H1 (cell line): Measurements from ENCODE around the gene SYNGR4. TPM values are rescaled to one million over a fixed set of nuclear protein-coding genes. Genes with fewer than 3 reads are reported as not detected.
A peak's percentile ranks its signal among the peaks of the same experiment; 100 is the strongest.

ENCODE experiments used
- CTCF ChIA-PET: fragments of 300-600 bp; sonication (Branson Sonifier 250); formaldehyde crosslinking; loops from one replicate; lab custom pipeline; 2021; ENCODE audit not compliant: partially characterized antibody; lab: Charles Lee
- POLR2A ChIA-PET: fragments of 300-600 bp; sonication (Branson Sonifier 250); formaldehyde crosslinking; loops from one replicate; lab custom pipeline; 2021; ENCODE audit warnings: inconsistent platforms; ENCODE audit not compliant: partially characterized antibody; lab: Charles Lee
- DNase-seq, 2 experiments: peaks; one replicate each; pipeline versions ENCODE4 v3.0.0 to v3.0.0-alpha.2; 2010 to 2022; ENCODE audit warnings: low spot score in 2 of 2, low read depth in 1 of 2, mixed read lengths in 1 of 2
- FAIRE-seq: peaks from 2 replicates; lab custom pipeline; 2011; peaks lifted over from hg19 to GRCh38; lab: Jason Lieb, UNC
- H2AFZ ChIP-seq: 2 replicates; pipeline ENCODE4 v1.8.1; 2012; ENCODE audit warnings: low read length, inconsistent platforms
- H2AK5ac ChIP-seq: 2 replicates; pipeline ENCODE4 v1.6.1; 2013; ENCODE audit warnings: low read depth, low read length
- H2BK120ac ChIP-seq: replicated peaks from 2 replicates; pipeline ENCODE3; 2013; ENCODE audit warnings: low read depth, low read length, inconsistent platforms
- H2BK12ac ChIP-seq: 2 replicates; pipeline ENCODE4 v1.6.1; 2013; ENCODE audit warnings: low read depth, low read length
- H2BK15ac ChIP-seq: 2 replicates; pipeline ENCODE4 v1.6.1; 2013; ENCODE audit warnings: low read length
- H2BK20ac ChIP-seq: 2 replicates; pipeline ENCODE4 v1.6.1; 2013; ENCODE audit warnings: low read length
- H2BK5ac ChIP-seq: 2 replicates; pipeline ENCODE4 v1.6.1; 2013; ENCODE audit warnings: low read depth, low read length
- H3K14ac ChIP-seq: 2 replicates; pipeline ENCODE4 v1.6.1; 2013; ENCODE audit warnings: inconsistent platforms; ENCODE audit not compliant: insufficient read length
- H3K18ac ChIP-seq: 2 replicates; pipeline ENCODE4 v1.6.1; 2013; ENCODE audit warnings: low read length; ENCODE audit errors: extremely low read depth
- H3K23ac ChIP-seq: 2 replicates; pipeline ENCODE4 v1.6.1; 2013; ENCODE audit warnings: inconsistent platforms; ENCODE audit not compliant: insufficient read length
- H3K23me2 ChIP-seq: 2 replicates; pipeline ENCODE4 v1.6.1; 2013; ENCODE audit warnings: low read depth, low read length
- H3K27ac ChIP-seq: 2 replicates; pipeline ENCODE4 v1.6.1; 2011; ENCODE audit warnings: low read depth, low read length, inconsistent platforms
- H3K27me3 ChIP-seq, 4 experiments: replicated peaks in 1 of 4; 1 replicate in 1 of 4; 2 replicates in 3 of 4; pipeline versions ENCODE4 v1.6.1 to v1.8.1; 2011 to 2013; ENCODE audit warnings: low read length in 3 of 4, mild to moderate bottlenecking in 3 of 4, inconsistent platforms in 2 of 4, mixed read lengths in 2 of 4, moderate library complexity in 1 of 4; ENCODE audit not compliant: control insufficient read depth in 3 of 4, insufficient read depth in 3 of 4; ENCODE audit errors: extremely low read depth in 1 of 4
- H3K36me3 ChIP-seq, 4 experiments: 2 replicates each; pipeline versions ENCODE4 v1.6.1 to v1.8.1; 2011 to 2013; ENCODE audit warnings: mild to moderate bottlenecking in 4 of 4, low read length in 3 of 4, moderate library complexity in 2 of 4, control low read depth in 1 of 4, inconsistent platforms in 1 of 4; ENCODE audit not compliant: insufficient read depth in 4 of 4, control insufficient read depth in 2 of 4
- H3K4ac ChIP-seq: replicated peaks from 2 replicates; pipeline ENCODE3; 2013; ENCODE audit warnings: low read length, low read depth, mixed read lengths, inconsistent platforms; ENCODE audit not compliant: insufficient read length
- H3K4me1 ChIP-seq, 4 experiments: replicated peaks in 1 of 4; 1 replicate in 1 of 4; 2 replicates in 3 of 4; pipeline versions ENCODE4 v1.6.1 to v1.8.1; 2011 to 2013; ENCODE audit warnings: low read length in 3 of 4, inconsistent platforms in 2 of 4, mixed read lengths in 1 of 4; ENCODE audit not compliant: insufficient read depth in 4 of 4, control insufficient read depth in 3 of 4
- H3K4me2 ChIP-seq, 2 experiments: 2 replicates each; pipeline versions ENCODE4 v1.6.1 to v1.8.1; 2011 to 2013; ENCODE audit warnings: low read depth in 2 of 2, low read length in 2 of 2, control low read depth in 1 of 2, inconsistent platforms in 1 of 2, mild to moderate bottlenecking in 1 of 2; ENCODE audit not compliant: insufficient read depth in 1 of 2
- H3K4me3 ChIP-seq, 4 experiments: fragments of 200-600, 300-600 bp in 1 of 4; sonication (generic), shearing (Covaris generic), sonication (Bioruptor Twin) in 1 of 4; 2 replicates each; pipeline versions ENCODE4 v1.5.1 to v1.8.1; 2011 to 2016; ENCODE audit warnings: low read length in 4 of 4, low read depth in 3 of 4, control low read depth in 2 of 4, inconsistent platforms in 2 of 4, mild to moderate bottlenecking in 2 of 4, mixed read lengths in 1 of 4, moderate library complexity in 1 of 4; ENCODE audit not compliant: insufficient read depth in 2 of 4; ENCODE audit errors: extremely low read depth in 1 of 4
- H3K56ac ChIP-seq: replicated peaks from 2 replicates; pipeline ENCODE3; 2013; ENCODE audit warnings: low read depth, mild to moderate bottlenecking, mixed read lengths, low read length, inconsistent platforms; ENCODE audit not compliant: insufficient read length
- H3K79me1 ChIP-seq: 2 replicates; pipeline ENCODE4 v1.6.1; 2013; ENCODE audit warnings: low read depth, low read length, control low read depth
- H3K79me2 ChIP-seq, 2 experiments: 2 replicates each; pipeline versions ENCODE4 v1.6.1 to v1.8.1; 2012 to 2013; ENCODE audit warnings: low read length in 2 of 2, mild to moderate bottlenecking in 2 of 2, inconsistent platforms in 1 of 2; ENCODE audit not compliant: insufficient read depth in 2 of 2, control insufficient read depth in 1 of 2
- H3K9ac ChIP-seq, 4 experiments: replicated peaks in 1 of 4; 1 replicate in 1 of 4; 2 replicates in 3 of 4; pipeline versions ENCODE4 v1.6.1 to v1.8.1; 2011 to 2013; ENCODE audit warnings: low read depth in 3 of 4, low read length in 3 of 4, control low read depth in 2 of 4, mild to moderate bottlenecking in 2 of 4, moderate library complexity in 2 of 4, inconsistent platforms in 1 of 4; ENCODE audit errors: extremely low read depth in 1 of 4
- H3K9me3 ChIP-seq, 2 experiments: 2 replicates each; pipeline versions ENCODE4 v1.6.1 to v1.8.1; 2012 to 2013; ENCODE audit warnings: mild to moderate bottlenecking in 2 of 2, moderate library complexity in 2 of 2, control low read depth in 1 of 2, inconsistent platforms in 1 of 2, low read depth in 1 of 2, low read length in 1 of 2, mixed read lengths in 1 of 2; ENCODE audit not compliant: insufficient read depth in 2 of 2
- H4K20me1 ChIP-seq, 2 experiments: replicated peaks in 1 of 2; 2 replicates each; pipeline versions ENCODE3 to v1.8.1; 2011 to 2013; ENCODE audit warnings: inconsistent platforms in 2 of 2, low read length in 2 of 2, mild to moderate bottlenecking in 1 of 2; ENCODE audit not compliant: insufficient read depth in 2 of 2, control insufficient read depth in 1 of 2
- H4K5ac ChIP-seq: 2 replicates; pipeline ENCODE4 v1.6.1; 2013; ENCODE audit warnings: low read length, low read depth, mixed read lengths, inconsistent platforms; ENCODE audit not compliant: insufficient read length
- H4K8ac ChIP-seq: 2 replicates; pipeline ENCODE4 v1.8.0; 2013; ENCODE audit warnings: mild to moderate bottlenecking, moderate library complexity, low read length, inconsistent platforms; ENCODE audit not compliant: insufficient read depth; ENCODE audit errors: extremely low read depth
- H4K91ac ChIP-seq: replicated peaks from 2 replicates; pipeline ENCODE3; 2013; ENCODE audit warnings: low read length, mixed read lengths, inconsistent platforms; ENCODE audit not compliant: insufficient read length
- RAD21 ChIP-seq, 2 experiments: IDR thresholded peaks in 1 of 2; conservative IDR thresholded peaks in 1 of 2; 2 replicates each; pipeline ENCODE4 v1.6.1; 2011; ENCODE audit warnings: low read depth in 2 of 2, low read length in 2 of 2, improper control_type of control experiment in 1 of 2, inconsistent platforms in 1 of 2, mild to moderate bottlenecking in 1 of 2, moderate library complexity in 1 of 2
- SIX5 ChIP-seq: IDR thresholded peaks from 2 replicates; pipeline ENCODE4 v1.6.1; 2011; ENCODE audit warnings: mild to moderate bottlenecking, low read depth, low read length
- WGBS, 2 experiments: shearing (Covaris generic) in 1 of 2; methylation state at CpG; one replicate each; pipeline versions ENCODE4 v1.1.6 to v1.1.7; 2013 to 2015; ENCODE audit warnings: low lambda C conversion rate in 2 of 2, mixed read lengths in 2 of 2, inconsistent platforms in 1 of 2, low coverage in 1 of 2, missing lambda C conversion rate in 1 of 2; ENCODE audit not compliant: insufficient replicate concordance in 2 of 2, insufficient coverage in 1 of 2, insufficient read length in 1 of 2; ENCODE audit errors: extremely low coverage in 1 of 2, missing lambda C conversion rate in 1 of 2; 5-methylcytosine and 5-hydroxymethylcytosine counted together
- polyA plus RNA-seq, 7 experiments: library from polyadenylated mRNA; depleted of rRNA in 3 of 7; stranded (reverse) in 5 of 7; unstranded in 2 of 7; fragments of >200 nt in 5 of 7; fragments of 200-250 nt in 2 of 7; gene quantifications; 1 replicate in 5 of 7; 2 replicates in 1 of 7; 4 replicates in 1 of 7; pipeline versions ENCODE4 v1.2.1 to v1.2.3, GENCODE V29; 2011 to 2013; ENCODE audit warnings: missing spikeins in 2 of 7, mixed read lengths in 2 of 7
- total RNA-seq: library from RNA; stranded (reverse); fragmentation: NEBNext Ultra II Directional; extraction: Animal tissue kit (Norgen Biotek cat#: 25700); gene quantifications from 2 replicates; pipeline ENCODE4 v1.2.1, GENCODE V29; 2021
- TF ChIP-seq, protein P1 (sequence below), 3 experiments: IDR thresholded peaks; 1 replicate in 2 of 3; 2 replicates in 1 of 3; pipeline versions ENCODE4 v1.5.1 to v1.6.1; 2011; ENCODE audit warnings: low read length in 3 of 3, mild to moderate bottlenecking in 3 of 3, inconsistent platforms in 2 of 3, low read depth in 1 of 3, moderate library complexity in 1 of 3; ENCODE audit not compliant: insufficient read depth in 1 of 3; ENCODE audit errors: control extremely low read depth in 1 of 3

The SYNGR4 gene
- total and polyA plus RNA-seq, 2 of the 8 experiments (the other 6 are each of a cell fraction or from before 2014, with no cell fraction given), result 0.41 TPM; not detected in 1

DNA sequence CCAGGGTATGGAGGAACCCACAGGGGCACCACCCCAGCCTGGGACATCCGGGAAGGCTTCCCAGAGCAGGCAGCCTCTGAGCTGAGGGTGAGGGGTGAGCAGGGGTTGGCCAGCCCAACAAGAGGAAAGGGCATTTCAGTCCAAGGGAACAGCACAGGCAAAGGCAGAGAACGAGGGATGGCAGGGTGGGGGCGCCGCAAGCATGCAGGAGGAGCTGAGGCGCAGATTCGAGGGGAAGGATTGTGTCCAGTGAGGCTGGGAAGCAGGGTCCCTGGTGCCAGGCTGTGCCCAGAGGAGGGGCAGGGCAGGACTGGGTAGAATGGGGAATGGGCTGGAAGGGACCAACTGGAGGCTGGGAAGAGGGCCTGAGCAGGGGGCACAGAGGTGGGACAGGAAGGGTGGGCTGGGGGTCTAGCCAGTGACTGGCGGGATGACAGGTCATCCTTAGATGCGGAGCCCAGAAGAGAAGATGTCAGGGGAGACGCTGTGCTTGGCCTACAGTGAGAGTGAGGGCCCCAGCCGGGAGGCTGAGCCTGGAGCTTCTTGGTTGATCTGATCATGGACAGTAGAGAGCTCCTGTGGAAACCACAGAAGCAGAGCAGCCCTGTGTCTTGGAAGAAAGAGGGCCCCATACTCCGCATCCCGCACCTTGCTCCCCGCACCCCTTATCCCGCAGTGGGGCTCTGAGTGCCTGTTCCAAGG lies 25.2 kb upstream of the SYNGR4 start:
- POLR2A ChIA-PET, result interaction anchor here (0.6 to 1.9 kb wide), 4 partner anchors 43 to 874 kb away, joined by 3 to 4 read pairs (median 3); no protein-coding TSS in a partner anchor
- H3K79me2 ChIP-seq, result no peaks in the 10 kb centered on the region
- H3K23me2 ChIP-seq, result no peaks in the 10 kb centered on the region; the same call in 1 of the 2 replicates
- TF ChIP-seq RAD21 (IDR thresholded peaks at IDR 0.05 in 1 of 2, conservative IDR thresholded peaks at IDR 0.05 in 1 of 2; ENCODE audit: low read depth in 2 of 2, low read length in 2 of 2) (peak; percentile 43 to 51), SIX5 (no peak)
- TF ChIP-seq, protein P1, sequence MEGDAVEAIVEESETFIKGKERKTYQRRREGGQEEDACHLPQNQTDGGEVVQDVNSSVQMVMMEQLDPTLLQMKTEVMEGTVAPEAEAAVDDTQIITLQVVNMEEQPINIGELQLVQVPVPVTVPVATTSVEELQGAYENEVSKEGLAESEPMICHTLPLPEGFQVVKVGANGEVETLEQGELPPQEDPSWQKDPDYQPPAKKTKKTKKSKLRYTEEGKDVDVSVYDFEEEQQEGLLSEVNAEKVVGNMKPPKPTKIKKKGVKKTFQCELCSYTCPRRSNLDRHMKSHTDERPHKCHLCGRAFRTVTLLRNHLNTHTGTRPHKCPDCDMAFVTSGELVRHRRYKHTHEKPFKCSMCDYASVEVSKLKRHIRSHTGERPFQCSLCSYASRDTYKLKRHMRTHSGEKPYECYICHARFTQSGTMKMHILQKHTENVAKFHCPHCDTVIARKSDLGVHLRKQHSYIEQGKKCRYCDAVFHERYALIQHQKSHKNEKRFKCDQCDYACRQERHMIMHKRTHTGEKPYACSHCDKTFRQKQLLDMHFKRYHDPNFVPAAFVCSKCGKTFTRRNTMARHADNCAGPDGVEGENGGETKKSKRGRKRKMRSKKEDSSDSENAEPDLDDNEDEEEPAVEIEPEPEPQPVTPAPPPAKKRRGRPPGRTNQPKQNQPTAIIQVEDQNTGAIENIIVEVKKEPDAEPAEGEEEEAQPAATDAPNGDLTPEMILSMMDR (IDR thresholded peaks at IDR 0.05; ENCODE audit: control extremely low read depth in 1 of 3, insufficient read depth in 1 of 3, low read depth in 1 of 3, low read length in 3 of 3), result peak in 2 of 3 experiments; percentile 27 to 37; a peak in 2 of 4 replicates
- TF ChIP-seq, all 59 proteins: peak for 2
- Histone ChIP-seq H3K56ac (no peak overlapping the region), H3K36me3 (no peaks in the 10 kb centered on the region), H2BK20ac (no peak overlapping the region), H3K4me3 (no peak overlapping the region), H3K9ac (no peak overlapping the region), H2AK5ac (no peak overlapping the region), H3K4ac (no peak overlapping the region), H4K20me1 (no peaks in the 10 kb centered on the region), H3K18ac (no peak overlapping the region), H2BK15ac (no peak overlapping the region), H3K4me1 (peaks cover 0 to 4% (median 0%) of the 10 kb centered on the region in 4 experiments; a peak in 2 of 7 replicates), H4K91ac (no peak overlapping the region), H4K8ac (no peak overlapping the region; the same call in 1 of the 2 replicates), H3K23ac (no peak overlapping the region), H2AFZ (no peak overlapping the region), H4K5ac (no peak overlapping the region), H2BK12ac (0 out of 2 replicates have a peak overlapping the region, but pooled peaks have one; percentile 23), H3K79me1 (no peaks in the 10 kb centered on the region), H2BK120ac (no peak overlapping the region), H3K9me3 (no peaks in the 10 kb centered on the region), H3K14ac (no peak overlapping the region), H3K27me3 (no peaks in the 10 kb centered on the region), H2BK5ac (peak overlapping the region; percentile 66; the same call in 1 of the 2 replicates), H3K4me2 (no peak overlapping the region), H3K27ac (no peak overlapping the region)
- DNase-seq (no peak), FAIRE-seq (no peak)
- CTCF ChIA-PET, result interaction anchor here (1.0 to 4.4 kb wide), 8 partner anchors 8 to 72 kb away, joined by 3 to 29 read pairs (median 4); a partner anchor contains a TSS
- WGBS, 2 experiments, result 88% methylated on average over 13 of the region's 14 CpGs; no CpG with 5 or more reads in 1 of the 2 experiments
